ENCODE data around the gene SASH1. TPM values are rescaled to one million over a fixed set of nuclear protein-coding genes. Genes with fewer than 3 reads are reported as not detected.

Gene SASH1
- total RNA-seq, 1 experiment from 2014 or later, result 33.2 TPM

- H3K27ac ChIP-seq (ENCODE audit: insufficient read length, low read depth, low read length), result no peak overlapping the region
- H2BK5ac ChIP-seq (ENCODE audit: insufficient read length, low read length), result no peak overlapping the region
- no peak overlapping the region for H3K14ac ChIP-seq (ENCODE audit: insufficient read depth, low read length)
- no peak overlapping the region for H3K23ac ChIP-seq (ENCODE audit: insufficient read length, low read depth, low read length)
- no peak overlapping the region for H3T11ph ChIP-seq (ENCODE audit: low read length)
- no peak overlapping the region for H4K8ac ChIP-seq (replicated peaks; ENCODE audit: insufficient read length, low read depth, low read length)
- H4K91ac ChIP-seq (ENCODE audit: insufficient read length, low read depth, low read length), result no peak overlapping the region
- H2BK15ac ChIP-seq (ENCODE audit: low read depth, low read length), result no peak overlapping the region
- Mint-ChIP-seq H3K4me1 (no peaks in the 10 kb centered on the region), H3K27ac (no peak overlapping the region), H3K4me3 (no peak overlapping the region), H3K27me3 (ENCODE audit: low read depth) (no peaks in the 10 kb centered on the region), H3K36me3 (ENCODE audit: insufficient read depth in 1 of 3, low read depth in 3 of 3) (peaks cover 5 to 25% (median 20%) of the 10 kb centered on the region in 3 experiments; a peak in 6 of 7 replicates), H3K9me3 (no peaks in the 10 kb centered on the region)
- H3K79me2 ChIP-seq (ENCODE audit: insufficient read depth, low read length), result no peaks in the 10 kb centered on the region
- no peaks in the 10 kb centered on the region for H4K20me1 ChIP-seq (ENCODE audit: control insufficient read depth, insufficient read depth, insufficient read length)
- no peak overlapping the region for H3K9ac ChIP-seq (ENCODE audit: extremely low read depth, insufficient read length, low read length)
- no peak overlapping the region for H2AFZ ChIP-seq (ENCODE audit: low read length)
- H3K4me1 ChIP-seq (ENCODE audit: insufficient read depth, low read length), result no peaks in the 10 kb centered on the region
- no peaks in the 10 kb centered on the region for H3K79me1 ChIP-seq (ENCODE audit: insufficient read depth, low read depth, low read length, poor library complexity, severe bottlenecking)
- H4K5ac ChIP-seq (ENCODE audit: insufficient read length, low read depth, low read length), result no peak overlapping the region
- no peak overlapping the region for H3K56ac ChIP-seq (ENCODE audit: insufficient read length, low read depth, low read length)
- no CpG with 5 or more reads among the region's 10 CpGs for WGBS (ENCODE audit: extremely low coverage, insufficient read length, low lambda C conversion rate)
- no peak overlapping the region for H3K18ac ChIP-seq (ENCODE audit: insufficient read length, low read depth, low read length)
- H2BK20ac ChIP-seq (ENCODE audit: low read depth, low read length, poor library complexity, severe bottlenecking), result no peak overlapping the region
- H3K9me3 ChIP-seq (ENCODE audit: control insufficient read depth, low read depth, low read length), result no peaks in the 10 kb centered on the region
- H2BK12ac ChIP-seq (ENCODE audit: insufficient read length, low read depth, low read length), result no peak overlapping the region
- no peaks in the 10 kb centered on the region for H3K23me2 ChIP-seq (ENCODE audit: insufficient read length, low read depth, low read length, poor library complexity, severe bottlenecking)
- no peak overlapping the region for H2BK120ac ChIP-seq (ENCODE audit: low read depth, low read length, poor library complexity, severe bottlenecking)
- DNase-seq, result no peak
- H3K4me2 ChIP-seq (ENCODE audit: insufficient read depth, insufficient read length, low read length), result no peak overlapping the region
- H2AK5ac ChIP-seq (ENCODE audit: insufficient read length, low read length), result no peak overlapping the region
- H3K4ac ChIP-seq (ENCODE audit: low read depth, low read length), result no peak overlapping the region
- no peak for TF ChIP-seq CTCF (conservative IDR thresholded peaks at IDR 0.05)
- no peaks in the 10 kb centered on the region for H3K27me3 ChIP-seq (ENCODE audit: insufficient read depth, low read length)
Observed at GRCh38 chr6:148487461-148487860, 144.8 kb downstream of the SASH1 start.
